K562 (cell line): ENCODE data around the gene XCL2. TPM values are rescaled to one million over a fixed set of nuclear protein-coding genes. Genes with fewer than 3 reads are reported as not detected.

Experiments used
- EZH2 ChIP-seq: IDR thresholded peaks from 2 replicates; pipeline ENCODE4 v1.6.1; 2012; ENCODE audit warnings: low read depth, mild to moderate bottlenecking, inconsistent platforms, low read length, borderline replicate concordance
- ZBTB40 ChIP-seq, 2 experiments: fragments of 450-650 bp in 1 of 2; sonication (generic) in 1 of 2; formaldehyde crosslinking in 1 of 2; IDR thresholded peaks; 2 replicates each; pipeline versions ENCODE4 v1.7.1 to v1.9.0; 2016 to 2022; ENCODE audit warnings: inconsistent platforms in 1 of 2, mild to moderate bottlenecking in 1 of 2, missing genetic modification reagents in 1 of 2
- ZNF707 ChIP-seq: fragments of 250-450 bp; sonication (Bioruptor Pico); conservative IDR thresholded peaks from 2 replicates; pipeline ENCODE4 v1.8.0; 2022; ENCODE audit warnings: inconsistent platforms, mild to moderate bottlenecking, moderate library complexity
- polyA plus RNA-seq, 8 experiments: library from polyadenylated mRNA; depleted of rRNA in 4 of 8; stranded (reverse) in 5 of 8; unstranded in 3 of 8; fragments of >200 nt; fragmentation: Nextera tagmentation in 2 of 8; fragmentation: Illumina TruSeq in 1 of 8; extraction: Ambion mirVana in 2 of 8; extraction: Trizol in 1 of 8; gene quantifications; 2 replicates each; pipeline versions ENCODE4 v1.2.1 to v1.2.3, GENCODE V29; 2011 to 2014; ENCODE audit warnings: inconsistent platforms in 1 of 8, missing spikeins in 1 of 8
- total RNA-seq, 7 experiments: library from RNA; depleted of rRNA in 6 of 7; stranded (reverse); fragments of >200 nt in 6 of 7; fragmentation: Illumina TruSeq in 2 of 7; extraction: Trizol in 2 of 7; gene quantifications; 2 replicates each; pipeline versions ENCODE4 v1.2.1 to v1.2.3, GENCODE V29; 2011 to 2021; ENCODE audit warnings: low replicate concordance in 1 of 7
- TF ChIP-seq, protein P1 (sequence below): sonication (generic); formaldehyde crosslinking; IDR thresholded peaks from 2 replicates; pipeline ENCODE4 v1.8.0; 2022; ENCODE audit warnings: mild to moderate bottlenecking, low read depth, missing genetic modification reagents

The XCL2 gene
- total and polyA plus RNA-seq, 9 of the 15 experiments (the other 6 are each of a cell fraction or from before 2014, with no cell fraction given): not detected

DNA sequence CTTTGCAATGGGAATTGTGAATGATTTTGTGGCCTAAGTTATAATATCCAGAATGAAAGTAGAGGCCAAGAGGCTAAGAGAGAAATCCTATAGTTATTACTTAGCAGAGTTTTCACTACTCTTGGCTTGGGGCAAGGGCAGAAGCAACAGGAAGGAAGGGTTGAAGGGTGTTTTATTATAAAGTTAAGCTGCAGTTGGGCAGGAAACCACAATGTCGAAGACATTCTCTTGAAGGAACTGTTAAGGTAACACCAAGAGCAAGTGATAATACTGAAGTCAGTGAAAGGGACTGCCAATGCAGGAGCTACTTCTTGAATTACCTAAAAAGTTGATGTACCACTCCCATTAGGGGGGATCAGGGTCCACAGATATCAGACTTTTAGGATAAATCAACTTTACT, 8.3 kb downstream of the XCL2 start (continued):
- TF ChIP-seq ZBTB40 (IDR thresholded peaks at IDR 0.05): no peak
- no peak for TF ChIP-seq ZBTB40 (CRISPR knock-in tag; IDR thresholded peaks at IDR 0.05)
- no peak for TF ChIP-seq EZH2
- no peak for TF ChIP-seq ZNF707
- TF ChIP-seq, protein P1, sequence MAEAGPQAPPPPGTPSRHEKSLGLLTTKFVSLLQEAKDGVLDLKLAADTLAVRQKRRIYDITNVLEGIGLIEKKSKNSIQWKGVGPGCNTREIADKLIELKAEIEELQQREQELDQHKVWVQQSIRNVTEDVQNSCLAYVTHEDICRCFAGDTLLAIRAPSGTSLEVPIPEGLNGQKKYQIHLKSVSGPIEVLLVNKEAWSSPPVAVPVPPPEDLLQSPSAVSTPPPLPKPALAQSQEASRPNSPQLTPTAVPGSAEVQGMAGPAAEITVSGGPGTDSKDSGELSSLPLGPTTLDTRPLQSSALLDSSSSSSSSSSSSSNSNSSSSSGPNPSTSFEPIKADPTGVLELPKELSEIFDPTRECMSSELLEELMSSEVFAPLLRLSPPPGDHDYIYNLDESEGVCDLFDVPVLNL: no peak
